ENCODE results near the gene CCDC85C. TPM values are rescaled to one million over a fixed set of nuclear protein-coding genes. Genes with fewer than 3 reads are reported as not detected.

The CCDC85C gene
- total RNA-seq, 1 donor from 2014 or later, result 53.1 TPM

DNA sequence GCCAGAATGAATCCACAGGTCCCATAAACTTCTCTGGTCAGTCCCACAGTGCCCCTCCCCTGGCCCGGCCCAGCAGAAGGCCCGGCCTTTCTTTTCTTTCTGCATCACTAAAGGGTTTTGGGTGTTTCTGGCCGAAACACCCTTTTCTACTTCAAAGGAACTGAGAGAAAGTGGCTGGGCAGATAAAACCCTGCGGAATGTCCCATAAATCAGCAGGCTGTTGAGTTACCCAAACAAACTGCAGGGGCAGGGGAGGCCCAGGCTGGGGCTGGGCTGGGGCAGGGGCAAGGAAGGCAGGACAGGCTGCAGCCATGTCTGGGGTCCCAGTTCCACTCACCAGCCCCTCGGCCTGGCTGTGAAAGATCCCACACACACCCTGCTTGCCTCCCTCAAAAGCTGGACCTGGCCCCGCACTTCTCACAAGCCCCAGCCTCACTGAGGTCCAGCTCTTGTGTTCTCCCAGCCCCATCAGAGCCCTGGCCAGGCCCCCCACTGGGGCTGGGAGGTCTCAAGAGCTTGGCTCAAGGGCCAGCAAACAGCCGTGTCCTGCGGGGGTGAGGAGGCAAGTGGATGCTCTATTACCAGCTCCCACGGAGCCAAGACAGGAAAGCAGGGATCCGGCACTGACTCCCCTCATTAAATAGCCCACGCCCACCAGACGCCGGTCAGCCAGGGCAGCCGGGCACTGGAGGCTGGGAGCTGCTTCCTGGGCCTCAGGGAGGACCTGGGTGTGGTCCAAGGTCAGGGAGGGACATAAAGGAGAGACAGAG is 80.9 kb downstream of the CCDC85C start:
- intact Hi-C loops (cut with DNase I), result loop anchor here (5.0 kb wide), 1 partner anchor 39 kb away; no protein-coding TSS in a partner anchor
- DNase-seq (ENCODE audit: missing footprints) (peak; percentile 50), ATAC-seq (no peak)

DNA sequence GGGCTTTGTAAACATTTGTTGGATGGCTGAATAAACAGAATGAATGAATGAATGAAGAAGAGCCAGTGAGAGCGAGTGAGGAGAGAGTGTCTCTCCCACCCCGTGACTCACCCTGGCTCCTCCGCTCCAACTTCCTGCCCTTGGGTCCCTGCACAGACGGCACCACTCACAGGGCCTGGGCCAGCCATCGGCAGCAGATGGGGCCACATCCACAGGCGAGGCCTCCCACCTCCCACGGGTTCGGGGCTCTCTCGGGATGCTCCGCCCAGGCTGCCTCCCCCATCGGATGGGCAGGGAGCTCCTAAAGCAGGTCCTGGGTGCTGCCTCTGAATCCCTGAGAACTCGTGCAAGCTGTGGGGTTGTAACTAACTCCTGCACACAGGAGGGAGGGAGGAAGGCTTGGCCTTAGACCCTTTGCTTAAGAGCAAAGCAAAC is 81.5 kb downstream of the CCDC85C start:
- DNase-seq (ENCODE audit: missing footprints) (peak; percentile 73), ATAC-seq (no peak)
- intact Hi-C loops (cut with DNase I), result loop anchor here (5.0 kb wide), 1 partner anchor 40 kb away; no protein-coding TSS in a partner anchor

DNA sequence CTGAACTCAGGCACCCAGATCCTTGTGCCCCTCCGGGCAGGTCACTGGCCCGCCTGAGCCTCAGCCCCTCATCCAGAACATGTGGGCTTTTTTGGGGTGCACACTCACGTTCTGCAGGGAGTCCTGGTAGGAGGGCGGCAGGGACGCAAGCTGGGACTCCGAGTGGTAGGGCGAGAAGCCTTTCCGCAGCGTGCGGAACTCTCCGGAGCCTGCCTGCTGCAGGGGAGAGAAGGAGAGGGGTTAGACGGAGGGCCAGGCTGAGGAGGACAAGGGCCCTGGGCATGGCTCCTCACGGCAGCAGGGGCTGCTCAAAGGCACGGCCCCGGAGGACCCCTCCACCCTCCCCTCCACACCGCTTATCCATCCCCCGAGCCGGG is 82.0 kb downstream of the CCDC85C start:
- intact Hi-C loops (cut with DNase I), result loop anchor here (5.0 kb wide), 1 partner anchor 40 kb away; no protein-coding TSS in a partner anchor
- peak; percentile 56 for DNase-seq (ENCODE audit: missing footprints)
- no peak for ATAC-seq

DNA sequence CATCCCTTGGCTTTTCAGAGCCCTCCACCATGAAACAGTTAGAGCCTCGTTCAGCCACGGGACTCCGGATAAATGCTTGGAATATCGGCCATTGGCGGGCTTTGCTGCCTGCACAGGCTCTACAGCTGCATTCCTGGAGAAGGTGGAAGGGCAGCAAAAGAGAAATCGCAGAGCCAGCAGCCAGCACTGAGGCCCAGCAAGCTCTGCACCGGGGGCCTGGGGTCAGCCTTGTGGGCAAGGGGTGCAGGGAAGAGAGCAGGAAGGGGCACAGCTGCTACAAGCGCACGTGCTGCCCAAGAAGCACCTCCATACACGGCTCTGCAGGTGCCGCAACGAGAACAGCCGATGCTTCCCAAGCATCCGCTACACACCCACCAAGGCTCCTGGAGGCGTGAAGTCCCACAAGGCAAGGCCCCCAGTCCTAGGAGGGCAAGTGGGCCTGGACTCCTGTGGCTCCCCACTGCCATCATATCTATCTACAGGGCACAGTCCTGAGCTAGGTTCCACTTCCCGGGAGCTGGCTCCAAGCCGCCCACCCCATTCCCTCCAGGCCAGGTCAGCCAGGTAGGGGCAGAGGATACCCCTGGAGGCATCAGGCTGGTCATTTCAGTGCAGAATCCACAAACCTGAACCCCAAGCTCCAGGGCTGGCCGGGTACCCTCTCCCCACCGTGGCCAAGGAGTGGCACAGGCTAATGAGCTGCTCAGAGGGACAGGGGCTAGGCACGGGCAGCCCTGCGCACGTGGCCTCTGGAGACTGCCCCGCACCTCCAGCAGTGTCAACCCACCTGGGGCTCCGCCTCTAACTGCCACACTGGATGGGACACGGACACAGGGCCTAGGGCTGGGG is 82.6 kb downstream of the CCDC85C start:
- ATAC-seq (no peak), DNase-seq (ENCODE audit: missing footprints) (peak; percentile 55)
- intact Hi-C loops (cut with DNase I), result loop anchor here (5.0 kb wide), 1 partner anchor 41 kb away; no protein-coding TSS in a partner anchor

DNA sequence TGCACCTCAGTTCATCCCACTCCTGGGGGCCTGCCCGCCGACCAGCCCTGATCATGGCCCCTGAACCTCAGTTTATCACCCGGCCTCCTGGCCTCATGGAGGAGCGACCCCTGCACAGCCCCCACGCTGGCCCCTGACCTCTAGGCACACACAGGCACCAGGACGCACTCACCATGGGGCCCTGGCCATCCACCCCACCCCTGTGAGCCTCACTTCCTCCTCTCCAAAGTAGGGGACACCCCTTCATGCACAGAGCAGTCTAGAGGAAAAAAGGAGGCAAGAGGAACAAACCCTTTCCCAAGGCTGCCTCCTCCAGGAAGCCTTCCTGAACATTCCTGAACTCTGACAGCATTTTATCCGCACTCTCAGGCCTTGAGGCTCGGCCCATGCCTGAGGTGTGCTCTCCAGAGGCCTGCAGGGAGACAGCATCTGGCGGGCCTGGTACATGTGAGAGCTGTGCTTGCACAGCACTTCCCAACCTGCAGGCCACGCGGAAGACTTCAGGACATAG is 83.4 kb downstream of the CCDC85C start:
- no peak for DNase-seq (ENCODE audit: missing footprints)
- no peak for ATAC-seq
- intact Hi-C loops (cut with DNase I), result loop anchor here (5.0 kb wide), 1 partner anchor 42 kb away; no protein-coding TSS in a partner anchor

DNA sequence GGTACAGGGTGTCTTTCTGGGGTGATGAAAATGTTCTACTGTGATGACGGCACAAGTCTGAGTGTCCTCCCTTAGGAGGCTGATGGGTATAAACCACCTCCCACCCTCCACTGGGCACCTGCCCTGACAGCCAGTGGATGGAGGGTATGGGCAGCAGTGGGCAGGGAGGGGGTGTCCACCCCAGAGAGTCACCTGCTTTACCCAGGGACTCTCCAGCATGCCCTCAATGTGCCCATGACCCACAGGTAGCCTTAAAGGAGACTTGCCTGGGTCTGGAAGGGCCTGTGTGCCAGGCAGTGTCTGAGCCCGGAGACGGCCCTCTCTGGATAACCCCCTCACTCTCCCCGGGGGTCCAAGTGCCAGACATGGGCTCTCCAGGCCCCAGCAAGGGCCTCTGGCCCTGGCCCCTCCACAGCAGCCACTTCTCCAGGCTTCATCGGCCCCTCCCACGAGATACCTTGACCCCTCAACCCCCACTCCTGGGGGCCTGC is 84.0 kb downstream of the CCDC85C start:
- ATAC-seq (no peak), DNase-seq (ENCODE audit: missing footprints) (no peak)
- intact Hi-C loops (cut with DNase I), result loop anchor here (5.0 kb wide), 1 partner anchor 42 kb away; no protein-coding TSS in a partner anchor

DNA sequence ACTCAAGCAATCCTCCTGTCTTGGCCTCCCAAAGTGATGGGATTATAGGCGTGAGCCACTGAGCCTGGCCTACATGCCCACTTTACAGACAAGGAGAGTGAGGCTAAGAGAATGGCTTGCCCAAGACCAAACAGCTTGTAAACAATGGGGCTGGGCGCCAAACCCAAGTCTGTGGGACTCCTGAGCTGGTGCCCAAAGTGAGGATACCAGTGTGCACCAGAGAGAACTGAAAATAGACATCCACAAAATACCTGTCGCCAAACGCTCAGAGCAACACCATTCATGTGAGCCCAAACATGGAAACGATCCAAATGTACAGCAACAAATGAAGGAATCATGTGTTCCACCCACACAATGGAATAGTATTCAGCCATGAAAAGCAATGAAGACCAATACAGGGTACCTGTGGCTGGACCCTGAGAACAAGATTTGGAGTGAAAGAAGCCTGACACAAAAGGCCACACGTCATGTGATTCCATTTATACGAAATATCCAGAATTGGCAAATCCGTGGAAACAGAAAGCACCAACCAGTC is 84.6 kb downstream of the CCDC85C start:
- DNase-seq (ENCODE audit: missing footprints), result peak; percentile 53
- ATAC-seq, result no peak
- intact Hi-C loops (cut with DNase I), result no loop called here

DNA sequence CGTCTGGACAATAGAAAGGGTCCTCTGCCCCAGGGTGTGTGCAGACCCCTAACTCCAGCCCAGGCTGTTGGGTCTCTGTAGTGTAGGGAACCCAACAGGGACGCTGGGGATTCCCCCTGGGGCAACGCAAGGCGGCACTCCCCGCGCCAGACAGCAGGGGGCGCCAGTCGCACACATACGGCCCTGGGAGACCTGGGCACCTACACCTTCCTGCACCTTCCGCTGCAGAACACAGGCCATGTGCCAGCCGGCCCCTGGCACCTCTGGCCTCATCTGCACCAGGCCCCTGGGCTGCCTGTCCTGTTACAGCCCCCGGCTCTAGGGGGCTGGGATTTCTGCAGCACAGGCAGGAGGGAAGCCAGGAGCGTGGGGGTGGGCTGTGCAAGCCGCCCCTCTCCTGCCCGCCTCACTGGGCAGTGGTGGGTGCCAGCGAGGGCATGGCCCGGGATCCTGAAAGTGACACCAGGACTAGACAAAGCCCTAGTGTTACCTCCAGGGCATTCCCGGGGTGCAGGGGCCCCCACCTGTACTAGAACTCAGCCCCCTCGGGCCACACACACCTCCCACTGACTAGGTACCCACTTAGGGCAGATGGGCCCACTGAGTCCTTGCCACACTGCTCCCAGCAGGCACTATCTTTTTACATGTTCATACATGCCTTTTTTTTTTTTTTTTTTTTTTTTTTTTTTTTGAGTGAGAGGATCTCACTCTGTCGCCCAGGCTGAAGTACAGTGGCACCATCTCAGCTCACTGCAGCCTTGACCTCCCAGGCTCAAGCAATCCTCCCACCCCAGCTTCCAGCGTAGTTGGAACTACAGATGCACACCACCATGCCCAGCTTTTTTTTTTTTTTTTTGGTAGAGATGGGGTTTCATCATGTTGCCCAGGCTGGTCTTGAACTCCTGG is 85.3 kb downstream of the CCDC85C start:
- DNase-seq (ENCODE audit: missing footprints) (peak; percentile 90), ATAC-seq (peak; percentile 61)
- intact Hi-C loops (cut with DNase I), result loop anchor here (1.0 kb wide), 1 partner anchor 110 kb away; no protein-coding TSS in a partner anchor

DNA sequence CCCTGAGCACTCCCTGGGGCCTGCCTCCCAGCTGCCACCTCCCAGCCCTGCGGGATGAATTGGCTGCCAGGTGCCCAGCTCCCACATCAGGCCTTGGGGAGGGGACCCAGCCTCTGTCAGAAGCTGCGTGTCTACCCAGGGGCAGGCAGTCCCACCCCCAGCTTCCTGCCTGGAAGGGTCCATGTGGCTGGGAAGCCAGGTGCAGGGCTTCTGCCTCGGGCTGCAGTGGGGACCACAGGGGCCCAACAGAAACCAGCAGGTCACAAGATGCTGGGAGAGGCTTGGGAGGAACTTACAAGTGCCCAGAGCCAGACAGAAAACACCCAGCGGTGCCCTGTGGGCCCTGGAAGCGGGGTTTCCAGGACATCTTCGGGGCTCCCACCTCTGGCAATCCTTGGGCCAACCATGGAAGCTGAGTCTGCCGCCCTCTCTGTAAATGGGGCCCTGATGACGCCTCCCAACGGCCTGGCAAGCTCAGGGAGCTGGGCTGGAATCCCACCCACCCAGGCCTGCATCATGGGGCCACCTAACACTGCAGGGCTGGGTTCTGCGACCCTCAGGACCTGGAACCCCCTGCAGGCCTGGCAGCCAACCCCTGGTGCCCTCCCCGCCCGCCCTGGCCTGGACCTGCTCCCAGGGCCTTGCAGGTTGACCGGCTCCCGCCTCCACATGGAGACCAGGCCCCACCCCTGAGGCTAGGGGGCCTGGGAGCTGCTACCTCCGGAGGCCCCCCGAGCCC is 86.2 kb downstream of the CCDC85C start:
- ATAC-seq, result no peak
- intact Hi-C loops (cut with DNase I), result loop anchor here (1.0 kb wide), 1 partner anchor 110 kb away; no protein-coding TSS in a partner anchor
- no peak for DNase-seq (ENCODE audit: missing footprints)

DNA sequence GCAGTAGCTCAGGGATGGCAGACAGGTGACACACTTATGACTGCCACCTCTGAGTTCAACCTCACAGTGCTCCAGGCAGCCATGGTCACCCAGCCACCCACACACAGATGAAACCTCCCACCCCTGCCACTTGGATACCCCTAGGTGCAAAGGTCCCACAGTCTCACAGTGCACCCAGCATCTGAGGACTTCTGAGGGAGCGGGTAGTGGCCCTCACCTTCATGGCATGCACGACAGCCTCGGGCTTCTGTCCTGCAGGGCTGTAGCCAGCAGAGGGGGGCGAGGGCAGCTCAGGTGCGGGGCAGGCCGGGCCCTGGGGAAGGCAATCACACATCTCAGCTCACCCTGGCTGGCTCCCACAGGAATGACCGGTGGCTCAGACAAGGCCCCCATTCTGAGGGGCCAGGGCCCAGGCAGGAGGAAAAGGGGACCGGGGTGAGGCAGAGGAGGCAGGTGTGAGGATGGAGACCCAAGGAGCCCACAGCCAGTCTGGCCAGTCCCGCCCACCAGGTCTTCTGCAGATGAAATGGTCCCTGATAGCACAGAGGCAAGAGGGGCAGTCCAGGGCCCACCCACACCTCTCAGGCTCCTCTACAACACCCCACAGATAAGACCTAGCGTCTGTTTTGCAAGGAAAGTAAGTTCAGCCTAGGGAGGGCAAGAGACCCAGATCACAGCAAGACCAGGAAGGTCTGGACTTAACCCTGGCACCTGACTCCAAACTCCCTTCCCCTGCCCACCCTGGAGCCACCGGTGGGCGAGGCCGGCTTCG is 87.0 kb downstream of the CCDC85C start:
- ATAC-seq, result no peak
- no peak for DNase-seq (ENCODE audit: missing footprints)
- intact Hi-C loops (cut with DNase I), result no loop called here

DNA sequence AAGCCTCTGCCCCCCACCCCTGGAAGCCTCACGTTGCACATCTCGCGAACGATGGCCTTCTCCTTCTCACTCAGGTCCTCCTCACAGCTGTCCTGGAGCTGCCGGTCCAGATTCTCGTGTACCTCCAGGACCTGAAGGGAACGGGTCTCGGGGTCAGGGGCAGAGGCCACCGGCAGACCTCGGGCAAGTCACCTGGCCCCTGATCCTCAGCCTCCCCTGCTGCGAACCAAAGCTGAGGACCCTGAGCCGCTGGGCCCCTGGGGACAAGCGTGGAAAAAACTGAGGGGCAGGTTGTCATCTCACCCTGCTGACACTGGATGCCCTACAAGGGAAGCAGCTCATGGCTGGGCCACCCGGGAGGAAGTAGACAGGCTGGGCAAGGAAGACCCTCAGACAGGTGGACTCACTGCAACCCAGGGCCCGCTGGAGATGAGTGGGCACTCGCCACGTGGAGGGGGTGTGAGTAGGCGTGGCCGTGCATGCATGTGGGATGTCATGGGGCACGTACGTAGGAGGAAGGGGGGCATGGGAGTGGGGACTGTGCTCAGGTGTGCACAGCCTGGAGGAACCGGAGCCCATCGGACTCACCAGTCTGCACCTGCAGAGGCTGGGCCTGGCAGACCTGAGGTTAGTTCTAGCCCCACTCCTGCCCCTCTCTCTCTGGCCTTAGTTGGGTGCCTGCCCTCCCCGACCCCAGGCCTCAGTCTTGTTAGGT is 87.7 kb downstream of the CCDC85C start:
- intact Hi-C loops (cut with DNase I), result no loop called here

DNA sequence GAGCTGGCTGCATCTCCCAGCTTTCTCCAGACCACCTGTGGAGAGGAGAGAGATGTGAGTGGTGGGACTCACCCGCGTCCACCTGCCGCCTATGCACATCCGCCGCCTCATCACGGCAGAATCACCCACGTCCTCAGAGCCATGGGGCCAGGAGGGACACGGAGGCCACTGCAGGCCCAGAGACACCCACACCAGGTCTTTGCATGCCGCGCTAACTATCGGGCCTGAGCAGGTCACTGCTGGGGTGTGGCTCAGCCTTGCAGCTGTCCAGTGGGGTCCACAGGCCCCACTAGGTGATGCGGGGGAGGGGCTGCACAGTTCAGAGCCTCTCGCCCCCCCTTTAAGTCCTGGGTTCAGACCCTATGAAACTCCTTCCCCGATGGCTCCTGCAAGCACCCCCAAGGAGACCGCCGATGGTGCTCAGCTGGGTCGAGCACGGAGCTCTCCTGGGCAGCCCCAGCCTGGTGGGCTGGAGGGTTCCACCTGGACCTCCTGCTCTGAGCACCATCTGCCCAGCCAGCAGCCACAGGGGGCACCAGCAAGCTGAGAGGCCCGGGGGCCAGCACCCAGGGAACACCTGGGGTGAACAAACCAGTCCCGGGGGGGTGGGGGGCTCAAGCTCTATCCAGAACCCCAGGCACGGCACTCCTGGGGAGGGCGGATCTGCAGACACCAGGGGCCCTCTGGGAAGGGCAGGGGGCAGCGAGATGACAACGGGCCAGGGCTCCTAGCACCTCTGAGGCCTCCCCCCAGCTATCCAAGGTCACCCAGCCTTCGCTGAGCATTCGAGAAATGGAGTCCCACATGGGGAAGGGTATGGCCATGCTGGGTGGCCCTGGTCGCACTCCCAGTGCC is 88.5 kb downstream of the CCDC85C start:
- DNase-seq (ENCODE audit: missing footprints), result no peak
- intact Hi-C loops (cut with DNase I), result no loop called here

More for the DNA sequence above, 87.7 kb downstream of the CCDC85C start:
- ATAC-seq (no peak), DNase-seq (ENCODE audit: missing footprints) (no peak)

DNA sequence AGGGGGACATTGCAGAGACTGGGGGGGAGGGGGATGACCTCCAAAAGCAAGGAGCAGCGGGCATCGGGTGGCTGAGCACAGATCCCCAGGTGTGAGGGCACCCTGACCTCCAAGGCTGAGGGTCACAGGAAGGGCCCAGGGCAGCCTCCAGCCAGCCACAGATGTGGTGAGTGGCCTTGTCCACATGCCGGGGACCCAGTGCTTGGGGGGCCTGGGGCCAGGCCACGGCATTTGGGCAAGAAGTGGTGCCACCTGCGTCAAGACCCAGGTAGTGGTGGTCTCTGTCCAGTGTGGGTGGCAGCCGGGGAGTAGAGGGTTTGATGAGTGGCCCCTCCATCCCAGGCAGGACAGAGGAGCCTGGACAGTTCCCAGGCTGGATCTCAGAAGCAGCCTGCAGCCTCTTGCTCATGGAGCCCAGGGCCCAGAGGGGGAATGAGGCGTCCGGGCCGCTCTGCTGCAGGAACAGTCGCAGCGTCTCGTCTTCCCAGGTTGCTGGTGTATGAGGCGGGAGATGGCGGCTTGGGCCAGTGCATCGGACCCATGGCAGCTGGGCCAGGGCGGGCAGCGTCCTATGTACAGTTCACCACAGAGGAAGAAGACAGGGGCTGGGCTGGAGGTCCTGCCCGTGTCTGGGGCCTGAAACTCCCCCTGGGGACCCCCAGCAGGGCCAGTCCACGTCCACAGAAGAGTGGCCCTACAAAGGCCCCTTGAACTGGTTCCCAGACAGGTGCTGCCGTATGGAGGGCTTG is 89.3 kb downstream of the CCDC85C start:
- ATAC-seq (no peak), DNase-seq (ENCODE audit: missing footprints) (no peak)
- intact Hi-C loops (cut with DNase I), result no loop called here

More for the DNA sequence above, 88.5 kb downstream of the CCDC85C start:
- ATAC-seq, result no peak

DNA sequence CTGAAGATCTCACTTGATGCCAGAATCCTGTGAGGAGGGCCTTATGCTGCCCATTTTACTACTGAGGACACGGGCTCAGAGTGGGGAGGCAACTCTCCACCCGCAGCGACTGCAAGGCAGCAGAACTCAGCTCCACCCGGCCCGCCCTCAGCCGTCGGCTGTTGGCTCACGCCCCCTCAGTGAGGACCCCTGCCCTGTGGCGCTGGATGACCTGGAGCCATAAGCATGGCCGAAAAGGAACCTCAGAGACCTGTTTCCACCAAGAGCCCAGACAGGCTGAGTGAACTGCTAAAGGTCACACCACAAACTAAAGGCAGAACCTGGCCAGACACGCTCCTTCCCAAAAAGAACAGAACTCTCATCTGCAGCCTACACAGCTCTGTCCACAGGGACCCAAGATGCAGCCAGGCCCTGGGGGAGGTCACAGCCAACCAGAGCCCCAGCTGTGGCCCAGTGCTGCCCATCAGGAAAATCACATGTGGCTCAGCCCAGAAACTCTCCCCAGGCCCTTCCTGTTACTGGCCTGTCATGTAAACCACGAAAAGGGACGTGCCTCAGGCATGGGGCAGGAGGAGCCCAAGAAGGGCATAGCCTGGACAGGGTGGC is 90.0 kb downstream of the CCDC85C start:
- no peak for DNase-seq (ENCODE audit: missing footprints)
- intact Hi-C loops (cut with DNase I), result no loop called here
- no peak for ATAC-seq

Measured in Right ventricle myocardium inferior (tissue), 1 donor.